ENCODE measurements around the gene KLHL29.

The KLHL29 gene

DNA sequence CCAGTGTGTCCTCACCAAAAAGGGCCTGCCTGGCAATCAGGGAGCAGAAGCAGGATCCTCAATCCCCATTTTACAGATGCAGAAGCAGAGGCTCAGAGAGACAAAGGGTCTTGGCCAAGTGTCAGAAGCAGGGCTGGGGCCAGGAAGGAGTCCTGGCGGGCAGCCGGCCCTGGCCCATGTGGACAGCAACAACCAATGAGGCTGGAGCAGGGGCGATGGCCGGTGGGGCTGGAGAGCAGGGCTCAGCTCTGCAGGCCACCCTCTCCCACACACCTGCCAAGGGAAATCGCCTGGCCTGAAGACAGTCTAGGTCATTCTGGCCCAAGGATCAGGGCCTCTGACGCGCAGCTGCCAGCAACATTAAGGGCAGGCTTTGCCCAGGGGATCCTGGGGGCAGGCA, 298.0 kb downstream of the KLHL29 start:
- H3K36me3 Mint-ChIP-seq: peaks cover 20% of the 10 kb centered on the region
- no peaks in the 10 kb centered on the region for H3K4me1 Mint-ChIP-seq
- H3K9me3 Mint-ChIP-seq: peaks cover 5% of the 10 kb centered on the region
- no peak overlapping the region for H3K27ac Mint-ChIP-seq
- no peaks in the 10 kb centered on the region for H3K27me3 Mint-ChIP-seq
- no peak overlapping the region for H3K4me3 Mint-ChIP-seq
- no peak for ATAC-seq

DNA sequence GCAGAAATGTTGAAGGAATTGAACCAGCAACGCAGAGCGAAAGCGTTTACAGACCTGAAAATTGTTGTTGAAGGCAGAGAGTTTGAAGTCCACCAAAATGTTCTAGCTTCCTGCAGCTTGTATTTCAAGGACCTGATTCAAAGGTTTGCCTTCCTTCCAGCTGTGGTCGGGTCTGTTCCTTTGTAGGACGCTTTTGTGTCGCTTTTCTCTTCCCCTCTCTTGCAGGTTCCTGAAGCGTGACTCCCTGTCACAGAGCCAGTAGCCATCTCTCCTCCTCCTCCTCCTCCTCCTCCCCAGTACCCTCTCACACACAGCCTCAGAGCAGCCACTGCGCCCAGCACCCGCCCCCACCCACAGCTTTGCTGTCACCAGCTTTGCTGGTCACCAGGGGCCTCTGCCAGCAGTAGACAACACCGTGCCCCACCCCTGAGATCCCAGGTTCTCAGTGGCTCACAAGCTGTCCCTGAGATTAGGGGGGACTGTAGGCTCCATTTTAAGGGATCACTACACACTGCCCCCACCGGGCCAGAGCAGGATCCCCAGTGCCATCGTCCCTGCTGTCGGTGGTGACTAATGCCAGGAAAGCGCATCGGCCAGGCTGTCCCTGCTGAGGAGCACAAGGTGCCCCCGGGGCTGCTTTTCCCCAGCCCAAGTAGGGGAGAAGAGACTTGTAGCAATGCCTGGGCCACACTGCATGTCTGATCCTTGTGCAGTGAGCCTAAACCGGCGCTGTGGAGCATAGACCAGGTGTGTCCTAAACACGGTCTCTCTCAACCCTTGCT, 299.6 kb downstream of the KLHL29 start:
- peaks cover 20% of the 10 kb centered on the region for H3K36me3 Mint-ChIP-seq
- no peaks in the 10 kb centered on the region for H3K27me3 Mint-ChIP-seq
- ATAC-seq: no peak
- H3K9me3 Mint-ChIP-seq: peaks cover 5% of the 10 kb centered on the region
- H3K4me1 Mint-ChIP-seq: no peaks in the 10 kb centered on the region
- H3K4me3 Mint-ChIP-seq: no peak overlapping the region
- H3K27ac Mint-ChIP-seq: no peak overlapping the region

DNA sequence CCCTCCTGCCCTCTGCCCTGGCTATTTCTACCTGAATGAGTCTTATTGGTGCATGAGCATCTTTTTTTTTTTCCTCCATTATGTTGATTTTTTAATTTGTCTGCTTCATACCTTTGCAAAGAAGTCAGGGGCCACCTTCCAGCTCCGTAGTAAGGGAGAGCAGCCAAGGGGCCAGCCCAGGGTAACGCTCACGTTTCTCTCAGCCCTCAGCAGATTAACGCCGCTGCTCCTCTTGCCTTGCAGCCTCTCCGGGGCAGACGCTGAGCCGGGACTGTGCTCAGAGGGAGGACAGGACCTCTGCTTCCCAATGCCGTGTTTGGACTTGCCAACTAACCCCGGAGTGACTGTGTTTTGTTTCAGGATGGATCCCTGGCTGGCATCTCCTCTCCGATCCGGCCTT, 300.2 kb downstream of the KLHL29 start:
- Mint-ChIP-seq H3K4me1 (no peaks in the 10 kb centered on the region), H3K27me3 (no peaks in the 10 kb centered on the region), H3K27ac (no peak overlapping the region), H3K9me3 (peaks cover 5% of the 10 kb centered on the region), H3K36me3 (peaks cover 20% of the 10 kb centered on the region), H3K4me3 (no peak overlapping the region)
- no peak for ATAC-seq

DNA sequence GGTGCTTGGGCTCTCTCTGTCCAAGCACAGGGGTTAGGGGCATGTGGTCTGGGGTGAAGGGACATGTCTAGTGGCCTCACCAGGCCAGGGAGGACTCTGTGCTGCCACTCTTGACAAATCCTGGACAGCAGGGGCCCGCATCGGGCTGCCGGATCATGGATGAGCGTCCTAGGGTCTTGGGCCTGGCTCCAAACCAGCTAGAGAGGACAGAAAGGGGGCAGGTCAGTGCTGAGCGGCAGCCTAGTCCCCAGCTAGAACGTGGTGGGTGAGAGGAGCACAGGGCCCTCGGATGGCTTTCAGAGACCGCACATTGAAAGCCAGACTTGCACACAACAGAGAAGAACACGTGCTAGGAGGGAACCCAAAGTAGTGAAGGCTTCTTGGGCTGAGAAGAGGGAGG, 300.7 kb downstream of the KLHL29 start:
- Mint-ChIP-seq H3K4me3 (no peak overlapping the region), H3K4me1 (no peaks in the 10 kb centered on the region), H3K9me3 (peaks cover 5% of the 10 kb centered on the region), H3K27ac (no peak overlapping the region), H3K36me3 (peaks cover 21% of the 10 kb centered on the region), H3K27me3 (no peaks in the 10 kb centered on the region)
- no peak for ATAC-seq

DNA sequence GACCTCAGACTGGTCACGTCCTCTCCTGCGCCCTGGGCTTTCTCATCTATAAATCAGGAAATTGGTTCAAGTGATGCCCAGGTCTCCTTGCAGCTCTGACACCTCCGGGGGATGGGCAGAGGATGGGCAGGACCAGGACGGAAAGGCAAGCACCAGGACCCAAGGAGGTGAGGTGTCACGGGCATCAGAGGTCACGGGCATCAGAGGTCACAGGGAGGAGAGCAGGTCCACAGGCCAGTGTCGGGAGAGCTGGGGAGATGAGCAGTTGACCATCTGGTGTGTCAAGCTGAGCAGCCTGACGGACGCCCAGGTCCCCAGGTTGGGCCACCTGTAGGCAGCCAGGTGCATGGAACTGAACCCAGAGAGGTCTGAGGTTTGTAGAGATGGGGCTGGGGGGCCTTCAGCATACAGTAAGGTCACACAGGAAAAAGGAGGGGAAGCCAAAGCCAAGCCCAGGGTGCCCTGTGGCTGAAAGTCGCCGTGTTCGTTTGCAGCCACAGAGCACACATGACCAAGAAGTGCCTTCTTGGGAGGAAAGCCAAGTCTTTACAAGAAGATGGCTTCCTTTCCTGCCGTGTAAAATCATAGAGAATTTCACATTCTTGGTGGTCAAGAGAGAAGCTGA, 301.5 kb downstream of the KLHL29 start:
- no peaks in the 10 kb centered on the region for H3K4me1 Mint-ChIP-seq

DNA sequence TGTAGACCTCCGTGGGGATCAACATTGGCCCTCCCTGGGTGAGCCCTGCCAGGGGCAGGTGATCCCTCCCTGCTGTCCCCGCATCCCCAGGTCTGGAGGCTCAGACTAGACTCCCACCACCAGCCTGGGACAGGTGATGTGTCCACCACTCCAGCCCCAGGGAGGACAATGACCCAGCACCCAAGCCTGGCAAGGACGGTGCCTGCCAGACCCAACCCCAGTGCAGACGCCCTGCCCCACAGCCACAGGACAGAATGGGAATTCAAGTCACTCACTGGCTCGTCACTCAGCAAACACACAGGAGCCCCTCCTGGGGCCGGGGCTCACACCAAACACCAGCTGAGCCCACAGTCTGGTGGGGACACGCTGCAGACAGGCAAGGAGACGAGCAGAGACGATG, 302.2 kb downstream of the KLHL29 start:
- Mint-ChIP-seq H3K27me3 (no peaks in the 10 kb centered on the region), H3K27ac (no peak overlapping the region), H3K4me1 (no peaks in the 10 kb centered on the region), H3K36me3 (peaks cover 32% of the 10 kb centered on the region), H3K4me3 (no peak overlapping the region), H3K9me3 (peaks cover 2% of the 10 kb centered on the region)
- no peak for ATAC-seq

More for the DNA sequence above, 301.5 kb downstream of the KLHL29 start:
- peaks cover 5% of the 10 kb centered on the region for H3K9me3 Mint-ChIP-seq
- ATAC-seq: no peak
- no peaks in the 10 kb centered on the region for H3K27me3 Mint-ChIP-seq
- H3K27ac Mint-ChIP-seq: no peak overlapping the region
- H3K4me3 Mint-ChIP-seq: no peak overlapping the region
- peaks cover 28% of the 10 kb centered on the region for H3K36me3 Mint-ChIP-seq

DNA sequence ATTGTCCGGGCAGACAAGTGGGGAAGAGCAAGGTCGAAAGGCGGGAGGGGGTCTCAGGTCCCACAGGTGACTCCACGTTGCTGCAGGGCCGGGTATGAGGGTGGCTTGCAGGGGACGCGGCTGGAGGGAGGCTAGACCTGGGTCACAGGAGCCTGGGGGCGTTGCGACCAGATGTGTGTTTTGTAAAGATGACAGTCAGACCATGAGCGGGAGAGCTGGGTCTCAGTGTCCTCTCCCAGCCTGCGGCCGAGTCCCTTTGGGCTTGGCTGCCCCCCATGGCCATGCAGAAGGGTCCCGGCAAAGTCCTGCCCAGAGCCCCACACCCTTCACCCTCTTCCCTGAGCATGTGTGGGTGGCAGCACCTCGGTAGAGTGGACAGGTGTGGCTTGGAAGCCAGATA, 302.7 kb downstream of the KLHL29 start:
- Mint-ChIP-seq H3K4me3 (no peak overlapping the region), H3K27me3 (no peaks in the 10 kb centered on the region), H3K9me3 (no peaks in the 10 kb centered on the region), H3K27ac (no peak overlapping the region), H3K4me1 (no peaks in the 10 kb centered on the region), H3K36me3 (peaks cover 32% of the 10 kb centered on the region)
- ATAC-seq: no peak

DNA sequence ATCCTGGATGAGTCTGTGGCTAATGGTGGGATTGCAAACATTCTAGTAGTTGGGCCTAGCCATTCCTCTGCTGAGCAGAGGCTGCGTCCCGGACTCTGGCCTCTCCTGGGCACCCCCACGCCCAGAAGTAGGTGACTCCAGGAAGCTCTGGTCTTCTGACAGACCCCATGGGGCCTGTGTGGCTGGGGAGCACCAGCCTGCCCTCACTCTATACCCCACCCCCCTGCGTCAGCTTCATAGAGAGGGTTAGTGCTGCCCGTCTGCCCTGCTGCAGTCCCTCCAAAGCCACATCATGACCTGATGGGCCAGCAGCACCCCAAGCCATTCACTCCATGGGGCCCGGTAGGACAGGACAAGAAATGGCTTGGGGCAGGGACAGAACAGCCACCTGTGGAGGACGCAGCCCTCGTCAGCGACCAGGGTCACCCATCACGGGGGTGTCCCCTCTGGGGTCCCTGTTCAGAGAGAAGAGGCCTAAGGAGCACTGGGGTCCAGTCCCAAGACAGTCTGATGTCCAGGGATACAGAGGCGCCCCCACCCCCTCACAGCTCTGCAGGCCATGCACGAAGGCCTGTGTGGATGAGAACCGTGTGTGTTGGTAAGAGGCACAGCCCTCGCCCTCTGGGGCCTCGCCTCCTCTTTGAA, 303.6 kb downstream of the KLHL29 start:
- Mint-ChIP-seq H3K9me3 (no peaks in the 10 kb centered on the region), H3K36me3 (peaks cover 34% of the 10 kb centered on the region), H3K27me3 (no peaks in the 10 kb centered on the region), H3K4me1 (no peaks in the 10 kb centered on the region), H3K27ac (no peak overlapping the region), H3K4me3 (no peak overlapping the region)
- peak; percentile 1 for ATAC-seq

DNA sequence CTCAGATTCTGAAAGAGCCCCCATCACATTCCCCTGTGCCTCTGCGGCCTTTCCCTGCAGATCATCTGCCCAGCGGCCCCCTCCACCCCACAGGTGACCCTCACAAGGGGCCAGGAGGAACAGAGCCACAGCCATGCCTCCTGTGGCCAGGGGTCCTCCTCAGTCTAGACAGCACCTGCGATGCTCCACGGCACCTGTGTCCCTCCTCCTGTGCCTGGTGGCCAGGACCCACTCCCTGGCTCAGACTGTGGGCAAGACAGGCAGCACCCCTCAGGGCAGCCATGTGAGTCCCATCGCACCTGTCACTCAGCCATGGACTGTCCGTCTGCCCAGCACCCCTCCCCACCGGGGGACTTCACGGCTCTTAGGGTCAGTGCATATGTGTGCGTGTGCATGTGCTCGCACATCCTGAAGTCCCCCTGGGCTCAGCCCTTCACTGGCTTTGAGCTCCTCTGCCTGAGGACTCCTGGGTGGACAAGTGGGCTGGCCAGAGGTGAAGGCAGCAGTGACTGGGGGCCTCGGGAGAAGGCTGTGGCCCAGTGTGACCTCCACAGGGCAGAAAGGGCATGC, 304.2 kb downstream of the KLHL29 start:
- no peaks in the 10 kb centered on the region for H3K9me3 Mint-ChIP-seq

DNA sequence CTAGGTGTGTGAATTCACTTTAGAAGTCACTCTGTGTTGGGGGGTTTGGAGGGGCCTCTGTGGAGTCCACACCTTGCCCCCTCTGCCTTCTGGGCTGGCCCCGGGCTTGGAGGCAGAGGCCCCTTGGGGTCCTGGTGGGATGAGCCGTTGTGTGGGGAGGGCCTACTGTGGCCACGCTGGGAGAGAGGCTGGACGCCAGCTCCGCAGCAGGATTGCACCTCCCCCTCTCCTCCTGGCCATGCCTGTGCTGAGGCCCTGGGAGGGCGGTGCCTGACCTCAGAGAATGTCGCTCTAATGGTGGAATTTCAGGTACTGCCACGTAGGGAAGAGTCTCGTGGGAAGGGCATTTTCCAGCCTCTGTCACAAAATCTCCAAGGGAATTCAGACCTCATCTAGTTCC, 304.9 kb downstream of the KLHL29 start:
- H3K9me3 Mint-ChIP-seq: no peaks in the 10 kb centered on the region
- no peaks in the 10 kb centered on the region for H3K4me1 Mint-ChIP-seq
- no peak for ATAC-seq
- peaks cover 42% of the 10 kb centered on the region for H3K36me3 Mint-ChIP-seq
- no peaks in the 10 kb centered on the region for H3K27me3 Mint-ChIP-seq
- no peak overlapping the region for H3K27ac Mint-ChIP-seq
- H3K4me3 Mint-ChIP-seq: no peak overlapping the region

More for the DNA sequence above, 304.2 kb downstream of the KLHL29 start:
- peak; percentile 13 for ATAC-seq
- no peaks in the 10 kb centered on the region for H3K27me3 Mint-ChIP-seq
- no peak overlapping the region for H3K4me3 Mint-ChIP-seq
- H3K27ac Mint-ChIP-seq: no peak overlapping the region
- H3K4me1 Mint-ChIP-seq: no peaks in the 10 kb centered on the region
- H3K36me3 Mint-ChIP-seq: peaks cover 35% of the 10 kb centered on the region

DNA sequence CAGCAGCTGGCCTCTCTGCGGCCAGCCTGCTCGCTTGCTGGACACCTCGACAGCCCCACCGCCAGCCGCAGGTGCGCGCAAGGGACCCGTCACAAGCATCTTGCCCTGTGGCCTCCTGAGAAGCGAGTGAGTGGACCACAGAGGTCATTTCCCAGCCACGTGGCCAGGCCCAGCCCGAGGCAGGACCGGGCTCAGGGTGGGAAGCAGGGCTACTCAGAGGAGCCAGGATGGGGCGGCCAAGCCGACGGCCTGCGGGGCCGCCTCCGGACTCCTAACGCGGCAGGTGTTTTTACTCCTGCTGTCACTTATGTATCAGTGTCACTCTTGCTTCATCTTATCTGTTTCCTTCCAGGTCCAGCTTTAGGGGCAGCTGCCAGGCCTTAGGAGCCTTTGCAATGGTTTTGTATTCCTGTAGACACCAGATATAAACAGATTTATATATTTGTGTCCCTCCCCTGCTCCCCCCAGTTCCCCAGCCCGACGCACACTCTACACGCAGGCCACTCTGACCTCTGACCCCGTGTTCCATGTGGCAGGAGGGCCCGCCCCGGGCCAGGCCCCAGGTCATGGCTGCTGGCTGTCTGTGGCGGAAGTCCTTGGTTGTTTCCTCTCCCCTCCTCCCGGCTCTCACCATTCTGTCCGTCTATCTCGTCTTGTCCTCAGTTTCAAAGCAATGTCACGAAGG, 305.6 kb downstream of the KLHL29 start:
- Mint-ChIP-seq H3K36me3 (peaks cover 48% of the 10 kb centered on the region), H3K4me1 (no peaks in the 10 kb centered on the region), H3K27me3 (no peaks in the 10 kb centered on the region), H3K4me3 (no peak overlapping the region), H3K27ac (no peak overlapping the region), H3K9me3 (no peaks in the 10 kb centered on the region)
- no peak for ATAC-seq

DNA sequence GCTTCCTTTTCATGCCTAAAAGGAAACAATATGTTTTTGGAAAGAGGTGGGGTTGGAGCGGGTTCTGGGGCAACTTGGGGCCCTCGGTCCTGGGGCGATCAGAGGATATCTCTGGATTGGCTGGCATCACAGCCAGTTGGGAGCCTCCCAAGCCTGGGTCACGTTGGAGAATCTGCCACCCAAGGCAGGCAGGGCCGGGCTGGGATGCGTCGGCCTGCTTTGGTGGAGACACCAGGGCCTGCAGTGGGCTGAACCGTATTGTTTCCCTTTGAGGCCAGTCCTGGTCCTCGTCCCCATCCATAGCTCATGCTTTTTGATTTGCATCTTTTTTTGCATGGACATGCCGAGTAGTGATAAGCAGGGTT, 306.1 kb downstream of the KLHL29 start:
- Mint-ChIP-seq H3K27me3 (no peaks in the 10 kb centered on the region), H3K36me3 (peaks cover 43% of the 10 kb centered on the region), H3K4me3 (no peak overlapping the region), H3K9me3 (no peaks in the 10 kb centered on the region), H3K4me1 (no peaks in the 10 kb centered on the region), H3K27ac (no peak overlapping the region)
- no peak for ATAC-seq

DNA sequence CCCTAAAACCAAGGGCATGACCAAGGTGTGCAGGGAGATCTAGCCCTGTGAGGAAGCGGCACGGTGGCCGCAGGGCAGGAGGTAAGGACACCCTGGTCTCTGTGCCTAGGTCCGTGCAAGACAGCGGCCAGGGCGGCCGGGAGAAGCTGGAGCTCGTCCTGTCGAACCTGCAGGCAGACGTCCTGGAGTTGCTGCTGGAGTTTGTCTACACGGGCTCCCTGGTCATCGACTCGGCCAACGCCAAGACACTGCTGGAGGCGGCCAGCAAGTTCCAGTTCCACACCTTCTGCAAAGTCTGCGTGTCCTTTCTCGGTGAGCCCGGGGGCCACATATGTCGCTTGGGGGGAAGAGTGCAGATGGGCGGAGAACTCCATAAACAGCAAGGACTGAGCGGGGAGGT, 306.6 kb downstream of the KLHL29 start:
- Mint-ChIP-seq H3K36me3 (peaks cover 38% of the 10 kb centered on the region), H3K4me1 (no peaks in the 10 kb centered on the region)

DNA sequence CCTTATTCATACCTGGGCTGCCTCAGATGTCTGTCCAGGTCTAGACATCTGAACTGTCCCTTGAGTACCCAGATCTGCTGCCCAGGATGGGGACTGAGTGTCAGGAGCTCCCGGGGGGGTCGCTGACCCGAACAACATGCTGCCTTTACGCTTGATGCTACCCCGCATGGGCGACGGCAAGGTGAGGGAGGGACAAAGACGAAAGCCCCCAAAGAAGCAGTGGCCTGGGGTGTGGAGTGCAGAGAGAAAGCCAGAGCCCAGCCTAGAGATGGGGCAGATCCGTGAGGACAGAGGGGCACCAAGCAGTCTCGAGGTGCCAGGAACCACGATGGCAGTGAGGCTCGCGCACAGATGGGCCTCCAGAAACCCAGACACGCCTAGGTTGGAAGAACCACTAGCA, 307.3 kb downstream of the KLHL29 start:
- no peak overlapping the region for H3K27ac Mint-ChIP-seq
- H3K36me3 Mint-ChIP-seq: peaks cover 38% of the 10 kb centered on the region
- H3K9me3 Mint-ChIP-seq: no peaks in the 10 kb centered on the region
- H3K4me3 Mint-ChIP-seq: no peak overlapping the region
- no peaks in the 10 kb centered on the region for H3K27me3 Mint-ChIP-seq
- no peak for ATAC-seq
- H3K4me1 Mint-ChIP-seq: no peaks in the 10 kb centered on the region

More for the DNA sequence above, 306.6 kb downstream of the KLHL29 start:
- H3K27ac Mint-ChIP-seq: no peak overlapping the region
- H3K4me3 Mint-ChIP-seq: no peak overlapping the region
- ATAC-seq: no peak
- H3K9me3 Mint-ChIP-seq: no peaks in the 10 kb centered on the region
- no peaks in the 10 kb centered on the region for H3K27me3 Mint-ChIP-seq

Measured in stimulated activated memory B cell treated with anti-CD40 and anti-IgM and Interleukin-4, amounts not matched to agents 10 μg/mL and 1 μg/mL and 100 μg/mL, for 72 hours (primary cell).